Measurements from ENCODE around the gene DNAJB6.
"Not testable (repeated sequence)": the region's sequence is repeated elsewhere in the genome, so short reads cannot be mapped to it uniquely, and the experiment has no call there.

Gene DNAJB6

GRCh38 chr7:157329447-157329846 is 7.4 kb upstream of the DNAJB6 start:
- ATAC-seq: no peak

- not testable (repeated sequence) for ATAC-seq
Measured at GRCh38 chr7:157330567-157330966, 6.2 kb upstream of the DNAJB6 start.

GRCh38 chr7:157331049-157331448 is 5.8 kb upstream of the DNAJB6 start:
- not testable (repeated sequence) for ATAC-seq

- no peak for ATAC-seq
Measured at GRCh38 chr7:157335236-157335635, 1.6 kb upstream of the DNAJB6 start.

- ATAC-seq: no peak
Measured at GRCh38 chr7:157335991-157336382, 817 bp upstream of the DNAJB6 start.

GRCh38 chr7:157337316-157338149 is 729 bp downstream of the DNAJB6 start:
- ATAC-seq: peak; percentile 59 to 66

- ATAC-seq: peak; percentile 16 to 22
Measured at GRCh38 chr7:157339777-157340677, 3.2 kb downstream of the DNAJB6 start.

- peak; percentile 76 to 87 for ATAC-seq
Measured at GRCh38 chr7:157347217-157347904, 10.6 kb downstream of the DNAJB6 start.

- no peak for ATAC-seq
Measured at GRCh38 chr7:157348548-157348947, 11.7 kb downstream of the DNAJB6 start.

- ATAC-seq: no peak
Measured at GRCh38 chr7:157352516-157352915, 15.7 kb downstream of the DNAJB6 start.

- ATAC-seq: no peak
Measured at GRCh38 chr7:157355784-157356511, 19.1 kb downstream of the DNAJB6 start.

- ATAC-seq: peak; percentile 81 to 94
Measured at GRCh38 chr7:157357129-157358040, 20.6 kb downstream of the DNAJB6 start.

- no peak for ATAC-seq
Measured at GRCh38 chr7:157358041-157358752, 21.4 kb downstream of the DNAJB6 start.

- no peak for ATAC-seq
Measured at GRCh38 chr7:157358753-157359096, 21.9 kb downstream of the DNAJB6 start.

- ATAC-seq: no peak
Measured at GRCh38 chr7:157359581-157359980, 22.8 kb downstream of the DNAJB6 start.

- no peak for ATAC-seq
Measured at GRCh38 chr7:157360483-157361025, 23.8 kb downstream of the DNAJB6 start.

GRCh38 chr7:157361537-157361936 is 24.7 kb downstream of the DNAJB6 start:
- no peak for ATAC-seq

- ATAC-seq: no peak
Measured at GRCh38 chr7:157362729-157363128, 25.9 kb downstream of the DNAJB6 start.

GRCh38 chr7:157366722-157367121 is 29.9 kb downstream of the DNAJB6 start:
- no peak for ATAC-seq

- no peak for ATAC-seq
Measured at GRCh38 chr7:157368955-157369354, 32.2 kb downstream of the DNAJB6 start.

All from activated CD4-positive, CD25-positive, alpha-beta regulatory T cell treated with anti-CD3 and anti-CD28 coated beads, Interleukin-2, amount 50 U/mL, for 24 hours (primary cell).